DMS 273 (cell line): Measurements from ENCODE around the gene MYLK.

ENCODE experiments used
- DNase-seq: peaks from one replicate; lab custom pipeline; 2025; ENCODE audit not compliant: unreplicated experiment; lab: John Stamatoyannopoulos, UW

Gene MYLK

GRCh38 chr3:123568034-123568433 is 316.1 kb downstream of the MYLK start:
- DNase-seq, result no peak

GRCh38 chr3:123564056-123564455 is 320.1 kb downstream of the MYLK start:
- DNase-seq, result no peak

GRCh38 chr3:123562547-123562946 is 321.6 kb downstream of the MYLK start:
- no peak for DNase-seq

- no peak for DNase-seq
These were observed 322.9 kb downstream of the MYLK start for GRCh38 chr3:123561188-123561587.
